ENCODE data around the gene TEX30.
"Not testable (repeated sequence)": the region's sequence is repeated elsewhere in the genome, so short reads cannot be mapped to it uniquely, and the experiment has no call there.

TEX30 gene

DNA sequence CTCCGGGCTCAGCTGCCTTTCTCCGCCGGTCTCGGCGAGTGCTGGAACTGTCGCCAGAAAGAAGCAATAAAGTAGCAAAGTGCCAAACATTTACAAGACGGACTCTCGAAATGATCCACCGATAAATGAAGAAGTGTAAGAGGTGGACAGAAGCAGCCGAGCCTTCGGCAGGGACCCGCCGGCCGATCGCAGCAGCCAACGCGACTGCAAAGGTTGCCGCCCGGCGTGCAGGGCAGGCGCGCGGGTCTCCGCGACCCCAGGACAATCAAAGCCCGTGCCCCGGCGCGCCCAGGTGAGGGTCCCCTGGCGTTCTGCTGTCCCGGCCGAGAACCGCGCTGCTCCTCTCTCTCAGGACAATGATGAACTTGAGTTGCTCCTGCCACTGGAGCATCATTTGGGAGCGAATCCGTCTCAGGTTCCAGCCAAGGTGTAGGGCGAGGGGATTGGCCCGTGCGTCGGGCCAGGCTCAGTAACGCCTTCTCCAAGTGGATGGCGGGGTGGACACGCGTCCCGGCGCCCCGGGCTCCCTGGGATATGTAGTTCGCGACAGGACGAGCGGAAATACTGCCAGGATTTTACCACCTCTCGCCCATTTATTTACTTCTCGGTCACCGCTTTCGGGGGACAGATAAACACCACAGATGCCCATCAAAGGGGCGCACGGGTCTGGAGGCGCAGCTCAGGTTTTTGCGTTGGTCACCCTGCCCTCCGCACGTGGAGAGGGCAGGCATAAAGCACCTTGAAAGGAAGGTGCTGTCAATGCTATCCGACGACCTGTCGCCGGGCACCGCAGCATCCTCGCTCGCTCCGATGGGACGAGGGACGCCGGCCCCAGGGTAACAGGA is 25.2 kb upstream of the TEX30 start, which contains the start of the genes BIVM and POGLUT2:
BIVM (plus strand) TSS at position 539 of the 845 bp plus-strand sequence. CDS start 8,149 bp downstream, outside the sequence.
POGLUT2 (minus strand) TSS at position 396 of the 845 bp plus-strand sequence; CDS start at position 90, 306 bp downstream.
- peak within 1 kb of the TSS; percentile 83 for H3K4me3 ChIP-seq (replicated peaks; ENCODE audit: low read depth, low read length)
- TF ChIP-seq, protein P1, sequence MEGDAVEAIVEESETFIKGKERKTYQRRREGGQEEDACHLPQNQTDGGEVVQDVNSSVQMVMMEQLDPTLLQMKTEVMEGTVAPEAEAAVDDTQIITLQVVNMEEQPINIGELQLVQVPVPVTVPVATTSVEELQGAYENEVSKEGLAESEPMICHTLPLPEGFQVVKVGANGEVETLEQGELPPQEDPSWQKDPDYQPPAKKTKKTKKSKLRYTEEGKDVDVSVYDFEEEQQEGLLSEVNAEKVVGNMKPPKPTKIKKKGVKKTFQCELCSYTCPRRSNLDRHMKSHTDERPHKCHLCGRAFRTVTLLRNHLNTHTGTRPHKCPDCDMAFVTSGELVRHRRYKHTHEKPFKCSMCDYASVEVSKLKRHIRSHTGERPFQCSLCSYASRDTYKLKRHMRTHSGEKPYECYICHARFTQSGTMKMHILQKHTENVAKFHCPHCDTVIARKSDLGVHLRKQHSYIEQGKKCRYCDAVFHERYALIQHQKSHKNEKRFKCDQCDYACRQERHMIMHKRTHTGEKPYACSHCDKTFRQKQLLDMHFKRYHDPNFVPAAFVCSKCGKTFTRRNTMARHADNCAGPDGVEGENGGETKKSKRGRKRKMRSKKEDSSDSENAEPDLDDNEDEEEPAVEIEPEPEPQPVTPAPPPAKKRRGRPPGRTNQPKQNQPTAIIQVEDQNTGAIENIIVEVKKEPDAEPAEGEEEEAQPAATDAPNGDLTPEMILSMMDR (IDR thresholded peaks at IDR 0.05; ENCODE audit: low read depth, low read length, missing control alignments): no peak
- peak; percentile 80 for DNase-seq (ENCODE audit: extremely low read depth, low read depth)

DNA sequence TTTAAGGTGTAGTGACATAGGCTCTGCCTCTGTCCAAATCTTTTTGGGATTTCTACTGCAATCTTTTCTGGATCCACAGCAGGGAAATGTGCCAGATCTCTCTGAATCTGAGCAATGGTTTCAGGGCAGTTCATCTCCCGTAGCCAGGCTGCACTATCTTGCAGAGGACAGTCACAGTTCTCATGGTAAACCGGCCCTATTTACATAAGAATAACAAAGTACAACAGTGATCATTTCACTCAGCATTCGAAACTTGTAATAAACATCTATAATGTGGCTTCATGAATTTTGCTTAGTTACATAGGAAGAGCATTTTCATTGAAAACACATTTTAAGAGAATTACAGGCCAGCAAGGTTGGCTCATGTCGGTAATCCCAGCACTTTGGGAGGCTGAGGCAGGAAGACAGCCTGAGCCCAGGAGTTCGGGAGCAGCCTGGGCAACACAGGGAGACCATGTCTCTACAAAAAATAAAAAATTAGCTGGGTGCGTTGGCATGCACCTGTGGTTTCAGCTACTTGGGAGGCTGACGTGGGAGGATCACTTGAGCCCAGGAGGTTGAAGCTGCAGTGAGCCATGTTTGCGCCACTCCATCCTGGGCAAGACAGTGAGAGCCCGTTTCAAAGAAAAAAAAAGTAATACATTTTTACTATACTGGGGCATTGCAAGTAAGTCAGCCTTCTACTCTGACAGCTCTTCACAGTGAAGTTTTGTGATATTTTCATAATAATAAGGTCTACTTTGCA is 20.2 kb upstream of the TEX30 start:
- no peak for DNase-seq (ENCODE audit: extremely low read depth, low read depth)
- TF ChIP-seq, protein P1 (IDR thresholded peaks at IDR 0.05; ENCODE audit: low read depth, low read length, missing control alignments): no peak
- no peak overlapping the region for H3K4me3 ChIP-seq (replicated peaks; ENCODE audit: low read depth, low read length)

DNA sequence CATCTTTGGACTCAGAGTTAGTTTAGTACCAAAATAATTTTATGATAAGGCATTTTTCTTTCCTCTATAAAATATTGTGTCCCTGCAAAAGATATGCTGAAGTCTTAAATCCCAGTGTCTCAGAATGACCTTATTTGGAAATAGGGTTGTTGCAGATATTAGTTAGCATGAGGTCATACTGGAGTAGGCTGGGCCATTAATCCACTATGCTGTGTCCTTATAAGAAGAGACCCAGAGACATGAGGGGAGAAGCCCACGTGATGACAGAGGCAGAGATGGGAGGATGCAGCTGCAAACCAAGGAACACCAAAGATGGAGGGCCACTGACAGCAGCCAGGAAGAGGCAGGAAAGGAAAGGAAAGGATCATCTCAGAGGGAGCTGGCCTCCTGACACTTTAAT is 18.8 kb upstream of the TEX30 start:
- H3K4me3 ChIP-seq (replicated peaks; ENCODE audit: low read depth, low read length): no peak overlapping the region
- TF ChIP-seq, protein P1 (IDR thresholded peaks at IDR 0.05; ENCODE audit: low read depth, low read length, missing control alignments): no peak
- DNase-seq (ENCODE audit: extremely low read depth, low read depth): no peak

DNA sequence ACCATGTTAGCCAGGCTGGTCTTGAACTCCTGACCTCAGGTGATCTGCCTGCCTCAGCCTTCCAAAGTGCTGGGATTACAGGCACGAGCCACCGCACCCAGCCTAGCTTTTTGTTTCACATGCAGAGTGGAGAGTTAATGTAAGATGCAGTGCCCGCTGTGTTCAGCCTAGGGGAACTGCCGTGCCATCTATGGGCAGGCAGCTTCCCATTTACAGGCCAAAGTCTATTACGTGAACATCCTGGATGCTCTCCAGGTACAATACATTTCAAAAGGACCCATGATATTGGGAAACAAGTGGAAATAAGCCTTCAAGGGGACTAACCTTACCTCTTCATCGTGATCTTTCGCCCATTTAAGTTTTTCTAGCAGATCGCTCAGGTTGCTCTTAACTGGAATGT is 15.1 kb upstream of the TEX30 start:
- H3K4me3 ChIP-seq (replicated peaks; ENCODE audit: low read depth, low read length): no peak overlapping the region
- TF ChIP-seq, protein P1 (IDR thresholded peaks at IDR 0.05; ENCODE audit: low read depth, low read length, missing control alignments): no peak
- no peak for DNase-seq (ENCODE audit: extremely low read depth, low read depth)

DNA sequence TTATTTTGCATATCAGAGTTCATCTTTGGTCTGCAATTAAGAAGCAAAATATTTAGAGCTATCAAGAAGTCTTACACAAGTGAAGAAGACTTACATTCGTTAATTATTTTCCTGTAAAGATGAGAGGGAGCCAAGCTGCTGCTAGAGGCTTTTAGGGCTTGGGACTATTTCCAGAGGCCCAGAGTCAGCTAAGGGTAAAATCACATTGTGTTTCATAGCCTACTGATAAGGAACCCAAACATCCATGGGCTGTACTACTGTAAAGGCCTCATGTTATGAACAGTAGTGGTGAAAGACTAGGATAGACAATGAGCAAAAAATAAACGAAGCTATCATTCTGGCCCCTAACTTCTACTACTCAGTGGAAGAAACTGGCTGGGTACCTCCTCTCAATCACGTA is 10.9 kb upstream of the TEX30 start:
- H3K4me3 ChIP-seq (replicated peaks; ENCODE audit: low read depth, low read length): no peak overlapping the region
- TF ChIP-seq, protein P1 (IDR thresholded peaks at IDR 0.05; ENCODE audit: low read depth, low read length, missing control alignments): no peak
- DNase-seq (ENCODE audit: extremely low read depth, low read depth): no peak

DNA sequence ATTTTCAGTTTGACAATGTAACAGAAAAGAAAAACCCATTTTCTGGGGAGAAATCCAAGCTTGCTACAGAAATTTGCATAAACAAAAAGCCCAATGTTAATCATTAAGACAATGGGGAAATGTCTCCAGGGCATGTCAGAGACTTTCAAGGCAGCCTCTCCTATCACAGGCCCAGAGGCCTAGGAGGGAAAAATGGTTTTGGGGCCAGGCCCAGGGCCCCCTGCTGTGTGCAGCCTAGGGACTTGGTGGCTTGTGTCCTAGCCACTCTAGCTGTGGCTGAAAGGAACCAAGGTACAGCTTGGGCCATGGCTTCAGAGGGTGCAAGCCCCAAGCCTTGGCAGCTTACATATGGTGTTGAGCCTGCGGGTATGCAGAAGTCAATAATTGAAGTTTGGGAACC is 8.0 kb upstream of the TEX30 start:
- H3K4me3 ChIP-seq (replicated peaks; ENCODE audit: low read depth, low read length): no peak overlapping the region
- TF ChIP-seq, protein P1 (IDR thresholded peaks at IDR 0.05; ENCODE audit: low read depth, low read length, missing control alignments): no peak
- no peak for DNase-seq (ENCODE audit: extremely low read depth, low read depth)

DNA sequence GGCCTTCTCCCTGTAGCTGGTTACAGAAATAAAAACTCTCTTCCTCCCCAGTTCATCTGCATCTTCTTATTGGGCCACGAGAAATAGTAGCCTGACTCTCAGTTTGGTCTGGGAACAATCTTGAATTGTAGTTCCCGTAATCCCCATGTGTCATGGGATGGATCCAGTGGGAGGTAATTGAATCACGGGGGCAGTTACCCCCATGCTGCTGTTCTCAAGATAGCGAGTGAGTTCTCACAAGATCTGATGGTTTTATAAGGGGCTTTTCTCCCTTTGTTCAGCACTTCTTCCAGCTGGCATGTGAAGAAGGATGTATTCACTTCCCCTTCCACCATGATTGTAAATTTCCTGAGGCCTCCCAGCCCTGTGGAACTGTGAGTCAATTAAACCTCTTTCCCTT is 7.1 kb upstream of the TEX30 start:
- H3K4me3 ChIP-seq (replicated peaks; ENCODE audit: low read depth, low read length); DNase-seq (ENCODE audit: extremely low read depth, low read depth): not testable (repeated sequence)
